Fibroblast of lung (primary cell): Measurements from ENCODE around the gene LZTS3.
"Not testable (repeated sequence)": the region's sequence is repeated elsewhere in the genome, so short reads cannot be mapped to it uniquely, and the experiment has no call there.

Experiments
- EZH2 ChIP-seq: IDR thresholded peaks from 2 replicates; pipeline ENCODE4 v1.5.1; 2012; ENCODE audit warnings: low read length, control low read depth, mild to moderate bottlenecking; ENCODE audit errors: missing control alignments
- TF ChIP-seq, protein P1 (sequence below), 2 donors: IDR thresholded peaks in 1 of 2; conservative IDR thresholded peaks in 1 of 2; 1 replicate in 1 of 2; 2 replicates in 1 of 2; pipeline ENCODE4 v1.5.1; 2011 to 2012; ENCODE audit warnings: low read length in 2 of 2, control low read depth in 1 of 2, inconsistent platforms in 1 of 2, low read depth in 1 of 2, mild to moderate bottlenecking in 1 of 2

DNA sequence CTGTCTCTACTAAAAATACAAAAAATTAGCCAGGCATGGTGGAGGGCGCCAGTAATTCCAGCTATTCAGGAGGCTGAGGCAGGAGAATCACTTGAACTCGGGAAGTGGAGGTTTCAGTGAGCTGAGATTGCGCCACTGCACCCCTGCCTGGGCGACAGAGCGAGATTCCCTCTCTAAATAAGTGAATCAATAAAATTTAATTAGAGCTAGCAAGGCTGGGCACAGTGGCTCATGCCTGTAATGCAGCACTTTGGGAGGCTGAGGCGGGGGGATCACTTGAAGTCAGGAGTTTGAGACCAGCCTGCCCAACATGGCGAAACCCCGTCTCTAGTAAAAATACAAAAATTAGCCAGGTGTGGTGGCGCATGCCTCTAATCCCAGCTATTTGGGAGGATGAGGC is 14.5 kb upstream of the LZTS3 start:
- TF ChIP-seq, protein P1, sequence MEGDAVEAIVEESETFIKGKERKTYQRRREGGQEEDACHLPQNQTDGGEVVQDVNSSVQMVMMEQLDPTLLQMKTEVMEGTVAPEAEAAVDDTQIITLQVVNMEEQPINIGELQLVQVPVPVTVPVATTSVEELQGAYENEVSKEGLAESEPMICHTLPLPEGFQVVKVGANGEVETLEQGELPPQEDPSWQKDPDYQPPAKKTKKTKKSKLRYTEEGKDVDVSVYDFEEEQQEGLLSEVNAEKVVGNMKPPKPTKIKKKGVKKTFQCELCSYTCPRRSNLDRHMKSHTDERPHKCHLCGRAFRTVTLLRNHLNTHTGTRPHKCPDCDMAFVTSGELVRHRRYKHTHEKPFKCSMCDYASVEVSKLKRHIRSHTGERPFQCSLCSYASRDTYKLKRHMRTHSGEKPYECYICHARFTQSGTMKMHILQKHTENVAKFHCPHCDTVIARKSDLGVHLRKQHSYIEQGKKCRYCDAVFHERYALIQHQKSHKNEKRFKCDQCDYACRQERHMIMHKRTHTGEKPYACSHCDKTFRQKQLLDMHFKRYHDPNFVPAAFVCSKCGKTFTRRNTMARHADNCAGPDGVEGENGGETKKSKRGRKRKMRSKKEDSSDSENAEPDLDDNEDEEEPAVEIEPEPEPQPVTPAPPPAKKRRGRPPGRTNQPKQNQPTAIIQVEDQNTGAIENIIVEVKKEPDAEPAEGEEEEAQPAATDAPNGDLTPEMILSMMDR (conservative IDR thresholded peaks at IDR 0.05 in 1 of 2, IDR thresholded peaks at IDR 0.05 in 1 of 2; ENCODE audit: low read depth in 1 of 2, low read length in 2 of 2): not testable (repeated sequence)
- not testable (repeated sequence) for TF ChIP-seq EZH2
